Keratinocyte (primary cell): Measurements from ENCODE around the gene B9D1. TPM values are rescaled to one million over a fixed set of nuclear protein-coding genes. Genes with fewer than 3 reads are reported as not detected.

Source experiments
- DNase-seq: peaks from one replicate; pipeline ENCODE4 v3.0.0-alpha.2; 2011; ENCODE audit warnings: low read depth, missing footprints, low spot score
- FAIRE-seq: peaks from 2 replicates; lab custom pipeline; 2011; peaks lifted over from hg19 to GRCh38; lab: Jason Lieb, UNC
- H2AFZ ChIP-seq: 2 replicates; pipeline ENCODE4 v1.6.0; 2012; ENCODE audit warnings: low read length, control low read depth, inconsistent platforms; ENCODE audit not compliant: control insufficient read depth
- H3K27ac ChIP-seq: 2 replicates; pipeline ENCODE4 v1.5.1; 2011; ENCODE audit warnings: low read length; ENCODE audit not compliant: control insufficient read depth, insufficient read depth
- H3K27me3 ChIP-seq: 3 replicates; pipeline ENCODE4 v1.6.0; 2011; ENCODE audit warnings: low read length; ENCODE audit not compliant: control insufficient read depth, insufficient read depth; ENCODE audit errors: extremely low read depth
- H3K36me3 ChIP-seq, 2 experiments: 2 replicates in 1 of 2; 3 replicates in 1 of 2; pipeline ENCODE4 v1.5.1; 2011; ENCODE audit warnings: low read length in 2 of 2, mild to moderate bottlenecking in 1 of 2; ENCODE audit not compliant: control insufficient read depth in 2 of 2, insufficient read depth in 2 of 2; ENCODE audit errors: extremely low read depth in 1 of 2
- H3K4me1 ChIP-seq: 3 replicates; pipeline ENCODE4 v1.5.1; 2011; ENCODE audit warnings: low read length; ENCODE audit not compliant: control insufficient read depth, insufficient read depth; ENCODE audit errors: extremely low read depth
- H3K4me2 ChIP-seq: 3 replicates; pipeline ENCODE4 v1.6.0; 2011; ENCODE audit warnings: low read depth, low read length; ENCODE audit not compliant: control insufficient read depth, insufficient read depth; ENCODE audit errors: extremely low read depth
- H3K4me3 ChIP-seq, 3 experiments: fragments of 200-600 bp in 1 of 3; sonication (generic) in 1 of 3; 2 replicates in 2 of 3; 3 replicates in 1 of 3; pipeline ENCODE4 v1.5.1; 2011 to 2016; ENCODE audit warnings: low read length in 3 of 3, mild to moderate bottlenecking in 3 of 3, control low read depth in 2 of 3, inconsistent platforms in 1 of 3, low read depth in 1 of 3, mixed read lengths in 1 of 3, mixed run types in 1 of 3, moderate library complexity in 1 of 3; ENCODE audit not compliant: control insufficient read depth in 2 of 3, insufficient read depth in 2 of 3; ENCODE audit errors: extremely low read depth in 1 of 3
- H3K79me2 ChIP-seq: 2 replicates; pipeline ENCODE4 v1.6.0; 2012; ENCODE audit warnings: low read length; ENCODE audit not compliant: control insufficient read depth, insufficient read depth
- H3K9ac ChIP-seq: 3 replicates; pipeline ENCODE4 v1.6.0; 2011; ENCODE audit warnings: low read length; ENCODE audit not compliant: control insufficient read depth, insufficient read depth; ENCODE audit errors: extremely low read depth
- H3K9me1 ChIP-seq: 3 replicates; pipeline ENCODE4 v1.6.0; 2011; ENCODE audit warnings: low read length; ENCODE audit not compliant: control insufficient read depth, insufficient read depth; ENCODE audit errors: extremely low read depth
- H3K9me3 ChIP-seq: 2 replicates; pipeline ENCODE4 v1.5.1; 2012; ENCODE audit warnings: low read depth, low read length; ENCODE audit not compliant: control insufficient read depth
- H4K20me1 ChIP-seq: 3 replicates; pipeline ENCODE4 v1.6.0; 2011; ENCODE audit warnings: low read length; ENCODE audit not compliant: control insufficient read depth, insufficient read depth; ENCODE audit errors: extremely low read depth
- EZH2 ChIP-seq: IDR thresholded peaks from one replicate; pipeline ENCODE4 v1.6.1; 2012; ENCODE audit warnings: inconsistent platforms, mild to moderate bottlenecking, low read length, moderate library complexity
- dilution Hi-C: fragments of 300-500 bp; cut with MboI; formaldehyde crosslinking; loops from one replicate; pipeline ENCODE4 v1.7.0; 2020; ENCODE audit warnings: low sequenced_read_pairs; ENCODE audit not compliant: extremely low pct_ligation_motif_present
- polyA plus RNA-seq, 5 experiments: library from polyadenylated mRNA; depleted of rRNA in 3 of 5; stranded (reverse) in 3 of 5; stranded (forward) in 1 of 5; unstranded in 1 of 5; fragments of >200 nt; gene quantifications; 1 replicate in 1 of 5; 2 replicates in 3 of 5; 3 replicates in 1 of 5; pipeline versions ENCODE4 v1.2.1 to v1.2.3, GENCODE V29; 2011 to 2012; ENCODE audit warnings: missing spikeins in 2 of 5, low read depth in 1 of 5, low replicate concordance in 1 of 5
- TF ChIP-seq, protein P1 (sequence below), 3 experiments: IDR thresholded peaks in 1 of 3; conservative IDR thresholded peaks in 1 of 3; optimal IDR thresholded peaks in 1 of 3; 2 replicates in 2 of 3; 3 replicates in 1 of 3; pipeline versions ENCODE3 to v1.5.1; 2011; ENCODE audit warnings: low read length in 3 of 3, mild to moderate bottlenecking in 3 of 3, moderate library complexity in 2 of 3, control low read depth in 1 of 3, inconsistent platforms in 1 of 3; ENCODE audit not compliant: insufficient read depth in 2 of 3; ENCODE audit errors: extremely low read depth in 1 of 3

Gene B9D1
- polyA plus RNA-seq, 1 donor (not counting 4 experiments of a cell fraction or from before 2014, with no cell fraction given), result 30.3 TPM

DNA sequence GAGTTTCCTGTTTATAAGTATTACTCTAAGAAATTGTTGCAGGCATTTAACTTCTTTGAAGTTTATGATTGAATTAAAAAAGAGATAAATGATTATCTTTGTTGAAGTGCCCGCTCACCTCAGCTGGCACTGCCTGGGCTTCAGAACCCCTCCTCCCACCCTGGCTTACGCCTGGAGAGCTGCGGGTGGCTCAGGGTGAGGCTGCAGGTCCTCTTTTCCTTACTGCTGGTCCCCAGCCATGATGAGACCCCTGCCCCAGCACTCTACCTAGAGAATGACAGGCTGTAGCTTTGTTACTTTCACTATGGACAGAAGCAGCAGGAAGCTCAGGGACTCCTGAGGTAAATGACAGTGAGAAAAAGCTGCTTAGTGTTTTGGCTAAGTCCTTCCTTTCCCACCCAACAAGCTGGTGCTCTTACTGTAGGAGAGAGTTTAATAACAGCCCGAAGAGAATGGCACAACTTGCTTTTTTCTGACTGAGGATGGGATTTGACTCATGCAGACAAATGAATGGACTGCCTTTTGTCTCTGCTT lies 63.2 kb downstream of the B9D1 start:
- Histone ChIP-seq H3K36me3 (peaks cover 6 to 9% of the 10 kb centered on the region in 2 experiments), H3K9me3 (no peaks in the 10 kb centered on the region), H3K4me2 (no peak overlapping the region), H3K4me3 (no peak overlapping the region), H3K27me3 (no peaks in the 10 kb centered on the region), H3K9me1 (peaks cover 7% of the 10 kb centered on the region), H3K9ac (no peak overlapping the region), H4K20me1 (peaks cover 3% of the 10 kb centered on the region), H3K27ac (no peak overlapping the region), H3K79me2 (peaks cover 3% of the 10 kb centered on the region), H3K4me1 (no peaks in the 10 kb centered on the region), H2AFZ (no peak overlapping the region)
- dilution Hi-C loops, result no loop called here
- FAIRE-seq (no peak), DNase-seq (no peak)
- no peak for TF ChIP-seq EZH2
- TF ChIP-seq, protein P1, sequence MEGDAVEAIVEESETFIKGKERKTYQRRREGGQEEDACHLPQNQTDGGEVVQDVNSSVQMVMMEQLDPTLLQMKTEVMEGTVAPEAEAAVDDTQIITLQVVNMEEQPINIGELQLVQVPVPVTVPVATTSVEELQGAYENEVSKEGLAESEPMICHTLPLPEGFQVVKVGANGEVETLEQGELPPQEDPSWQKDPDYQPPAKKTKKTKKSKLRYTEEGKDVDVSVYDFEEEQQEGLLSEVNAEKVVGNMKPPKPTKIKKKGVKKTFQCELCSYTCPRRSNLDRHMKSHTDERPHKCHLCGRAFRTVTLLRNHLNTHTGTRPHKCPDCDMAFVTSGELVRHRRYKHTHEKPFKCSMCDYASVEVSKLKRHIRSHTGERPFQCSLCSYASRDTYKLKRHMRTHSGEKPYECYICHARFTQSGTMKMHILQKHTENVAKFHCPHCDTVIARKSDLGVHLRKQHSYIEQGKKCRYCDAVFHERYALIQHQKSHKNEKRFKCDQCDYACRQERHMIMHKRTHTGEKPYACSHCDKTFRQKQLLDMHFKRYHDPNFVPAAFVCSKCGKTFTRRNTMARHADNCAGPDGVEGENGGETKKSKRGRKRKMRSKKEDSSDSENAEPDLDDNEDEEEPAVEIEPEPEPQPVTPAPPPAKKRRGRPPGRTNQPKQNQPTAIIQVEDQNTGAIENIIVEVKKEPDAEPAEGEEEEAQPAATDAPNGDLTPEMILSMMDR (optimal IDR thresholded peaks at IDR 0.05 in 1 of 3, IDR thresholded peaks at IDR 0.05 in 1 of 3, conservative IDR thresholded peaks at IDR 0.05 in 1 of 3; ENCODE audit: extremely low read depth in 1 of 3, insufficient read depth in 2 of 3, low read length in 3 of 3), result no peak

DNA sequence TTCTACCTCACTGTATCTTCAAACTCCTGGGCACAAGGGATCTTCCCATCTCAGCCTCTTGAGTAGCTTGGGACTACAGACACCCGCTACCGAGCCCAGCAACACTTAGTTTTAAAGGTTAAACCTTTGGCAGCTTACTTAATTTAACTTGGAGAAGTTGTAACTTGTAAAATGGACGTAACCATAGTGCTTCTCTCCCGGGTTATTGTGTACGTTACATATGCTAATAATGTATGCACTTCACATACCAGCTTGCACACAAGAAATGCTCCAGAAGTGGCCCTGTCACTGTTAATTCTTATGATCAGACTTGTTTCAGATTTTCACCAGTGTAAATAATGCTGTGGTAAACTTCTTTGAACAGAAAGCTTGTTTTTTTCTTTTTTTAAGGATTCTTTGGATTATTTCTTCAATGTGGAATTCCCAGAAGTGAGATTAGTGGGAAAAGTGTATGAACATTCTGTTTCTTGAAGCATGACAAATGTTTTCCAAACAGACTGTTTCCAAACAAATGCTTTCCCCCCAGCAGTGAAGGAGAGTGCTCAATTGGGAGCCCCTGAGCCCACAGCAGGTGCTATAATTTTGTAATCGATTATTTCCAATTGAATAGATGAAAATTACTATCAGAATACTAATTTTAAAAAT lies 63.8 kb downstream of the B9D1 start:
- dilution Hi-C loops, result no loop called here
- no peak overlapping the region for H2AFZ ChIP-seq
- DNase-seq, result no peak
- no peaks in the 10 kb centered on the region for H3K4me1 ChIP-seq
- H3K4me2 ChIP-seq, result no peak overlapping the region
- H3K79me2 ChIP-seq, result no peaks in the 10 kb centered on the region
- TF ChIP-seq EZH2, result no peak
- peaks cover 3% of the 10 kb centered on the region for H4K20me1 ChIP-seq
- no peak overlapping the region for H3K27ac ChIP-seq
- H3K27me3 ChIP-seq, result no peaks in the 10 kb centered on the region
- H3K36me3 ChIP-seq, result peaks cover 6 to 7% of the 10 kb centered on the region in 2 experiments
- no peak for FAIRE-seq
- H3K9ac ChIP-seq, result no peak overlapping the region
- H3K9me1 ChIP-seq, result peaks cover 7% of the 10 kb centered on the region
- H3K9me3 ChIP-seq, result no peaks in the 10 kb centered on the region
- no peak overlapping the region for H3K4me3 ChIP-seq
